AG08396 (cell line): ENCODE results near the gene PTTG2.

Source experiments
- DNase-seq: peaks from one replicate; pipeline ENCODE4 v3.0.0; 2012; ENCODE audit warnings: low spot score, mixed read lengths

The PTTG2 gene

GRCh38 chr4:37988670-37989069 is 28.5 kb downstream of the PTTG2 start:
- DNase-seq = no peak

GRCh38 chr4:37989398-37990260 is 29.4 kb downstream of the PTTG2 start:
- no peak for DNase-seq

DNA sequence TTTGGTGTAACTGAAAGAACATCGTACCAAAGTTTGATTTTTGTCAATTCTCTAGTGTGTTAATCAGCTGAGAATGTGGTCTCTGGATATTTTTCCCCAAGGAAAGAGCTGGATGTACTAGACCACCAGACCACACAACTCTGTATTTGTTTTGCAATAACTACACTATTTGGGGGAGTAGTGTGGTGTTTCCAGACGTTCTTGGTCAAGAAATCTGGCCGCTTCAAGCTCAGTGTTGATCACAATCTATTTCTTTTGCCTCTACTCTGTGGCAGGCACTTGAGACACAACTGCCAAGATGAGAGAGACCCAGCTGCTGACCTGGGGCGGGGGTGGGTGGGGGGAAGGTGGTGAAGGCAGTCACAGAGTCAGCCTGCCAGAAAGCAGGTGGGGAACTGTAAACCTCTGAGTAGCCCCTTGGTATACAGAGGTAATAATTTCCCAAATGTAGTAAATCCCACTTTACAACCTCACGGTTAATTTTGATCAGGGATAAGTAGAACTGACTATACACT is 30.6 kb downstream of the PTTG2 start:
- DNase-seq = no peak

DNA sequence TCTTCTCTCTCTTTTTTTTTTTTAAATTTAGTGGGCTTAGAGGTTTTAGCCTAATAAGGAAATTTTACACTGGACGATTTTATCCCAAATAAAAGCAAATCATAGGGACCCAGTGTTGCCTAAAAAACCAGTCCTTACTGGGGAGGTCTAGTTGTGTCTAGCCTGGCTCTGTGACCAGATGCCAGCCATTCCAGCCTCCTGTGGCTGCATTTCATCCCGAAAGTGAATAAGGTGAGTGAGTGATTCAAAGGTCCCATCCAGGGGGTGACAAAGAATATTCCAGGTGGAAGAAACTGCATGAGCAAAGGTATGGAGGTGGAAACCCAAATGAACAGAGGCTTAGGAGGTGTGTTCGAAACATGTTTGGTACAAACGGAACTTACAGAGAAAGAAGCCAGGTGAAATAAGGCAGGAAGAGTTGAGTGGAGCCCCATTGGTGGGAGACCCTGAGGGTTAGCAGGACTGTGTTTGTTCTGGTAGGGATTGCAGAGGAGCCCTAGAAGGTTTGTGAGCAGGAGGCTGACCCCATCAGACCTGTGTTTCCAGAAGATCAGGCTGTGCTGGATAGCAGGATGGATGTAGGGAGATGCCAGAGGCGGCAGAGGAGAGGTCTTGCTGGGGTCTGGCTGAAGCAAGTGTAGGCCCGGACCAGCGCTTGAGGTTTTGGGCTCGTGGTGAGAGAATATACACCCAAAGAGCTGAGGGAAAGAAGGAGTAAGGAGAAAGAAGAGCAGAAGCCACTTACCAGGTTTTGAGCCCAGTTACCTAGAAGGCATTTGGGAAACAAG is 31.6 kb downstream of the PTTG2 start:
- DNase-seq = no peak

GRCh38 chr4:37993806-37994205 is 33.6 kb downstream of the PTTG2 start:
- DNase-seq = no peak

DNA sequence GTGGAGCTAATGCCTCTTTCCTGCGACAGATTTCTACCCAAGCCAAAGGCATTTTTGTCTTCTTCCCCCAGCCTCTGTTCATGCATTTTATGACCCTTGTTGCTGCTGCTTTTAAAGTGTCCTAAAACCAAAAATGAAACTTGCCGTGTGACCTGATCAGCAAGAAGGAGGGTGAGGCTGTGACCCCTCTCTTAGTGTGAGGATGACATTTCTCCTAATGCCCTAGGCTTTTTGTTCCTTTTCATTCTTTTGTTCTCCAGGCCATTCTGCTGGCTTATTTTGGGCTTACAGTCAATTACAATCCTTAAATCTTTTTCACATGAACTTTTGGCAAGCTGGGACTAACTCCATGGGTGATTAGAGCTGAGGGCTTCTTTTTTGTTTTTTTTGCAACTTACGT is 34.4 kb downstream of the PTTG2 start:
- DNase-seq = no peak

- no peak for DNase-seq
Observed at GRCh38 chr4:37995299-37995821, 35.2 kb downstream of the PTTG2 start.

DNA sequence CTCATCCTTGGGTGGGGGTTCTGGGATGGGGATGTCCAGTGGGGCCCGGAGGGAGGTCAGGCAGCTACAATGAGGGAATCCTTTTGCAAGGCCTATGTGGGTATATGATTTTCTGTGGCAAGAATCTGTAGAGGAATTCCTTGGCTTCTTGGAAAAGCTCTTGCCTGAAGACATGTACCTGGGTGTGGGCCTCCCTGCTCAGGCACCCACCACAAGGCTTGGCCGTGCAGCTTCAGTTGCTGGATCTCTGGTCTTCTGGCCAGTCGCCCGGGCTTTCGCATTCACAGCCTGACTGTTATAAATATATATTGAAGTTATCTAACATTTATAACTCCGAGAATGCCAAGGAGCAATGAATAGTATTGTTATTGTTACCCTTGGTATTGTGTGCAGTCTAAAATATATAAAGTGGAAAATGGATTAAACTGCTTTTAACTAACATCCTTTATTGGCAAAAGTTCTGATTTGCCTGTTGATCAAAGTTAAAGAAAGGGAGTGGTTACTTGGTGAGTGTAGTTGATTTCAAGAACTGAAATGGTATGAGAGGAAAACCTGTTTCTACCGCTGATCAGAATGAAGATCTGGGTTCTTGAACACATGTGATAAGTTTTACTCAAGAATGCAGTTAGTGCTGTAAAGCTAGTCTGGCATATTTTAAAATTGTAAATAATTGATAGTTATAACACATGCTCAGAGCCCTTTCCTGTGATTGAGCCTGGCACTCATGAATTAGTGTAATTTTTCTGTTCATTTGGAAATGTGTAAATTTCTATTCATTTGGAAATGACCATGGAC is 36.0 kb downstream of the PTTG2 start:
- DNase-seq = no peak

- no peak for DNase-seq
Observed at GRCh38 chr4:37998226-37998625, 38.0 kb downstream of the PTTG2 start.

GRCh38 chr4:37999000-37999716 is 39.0 kb downstream of the PTTG2 start:
- DNase-seq = no peak

DNA sequence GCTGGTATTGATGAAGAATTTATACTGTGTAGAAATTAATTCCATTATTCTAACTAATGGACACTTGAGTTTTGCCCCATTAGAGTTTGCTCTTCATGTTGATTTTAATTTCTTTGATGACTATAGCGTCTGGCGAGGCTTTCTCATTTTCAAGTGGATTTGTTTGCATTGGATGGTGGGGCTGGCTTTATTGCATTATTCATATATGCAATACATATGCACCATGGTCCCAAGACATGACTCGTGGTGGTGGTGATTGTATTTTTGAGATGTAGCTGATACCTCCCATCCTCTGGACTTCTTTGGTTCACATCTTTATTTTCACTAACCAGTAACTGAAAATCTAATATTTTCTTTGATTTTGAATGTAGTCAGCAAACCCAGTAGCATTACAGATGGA is 39.8 kb downstream of the PTTG2 start:
- DNase-seq = no peak

DNA sequence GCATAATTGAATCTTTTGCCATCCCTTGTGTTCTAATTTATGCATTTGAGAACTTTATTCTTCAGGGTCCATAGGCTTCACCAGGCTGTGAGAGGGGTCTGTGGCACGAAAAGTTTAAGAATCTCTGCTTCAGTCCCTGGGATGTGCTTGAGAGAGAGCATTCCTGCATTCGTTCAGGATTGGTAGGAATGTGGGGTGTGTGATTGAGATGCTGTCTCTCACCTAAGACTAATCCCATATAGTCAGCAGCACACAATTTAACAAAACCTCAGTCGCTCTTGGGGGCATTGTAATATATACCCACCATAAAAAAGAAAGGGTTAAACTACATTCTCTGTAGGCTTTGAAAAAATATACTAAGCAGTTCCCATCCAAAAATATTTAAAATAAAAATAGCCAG is 41.7 kb downstream of the PTTG2 start:
- DNase-seq = no peak

GRCh38 chr4:38002451-38003071 is 42.4 kb downstream of the PTTG2 start:
- DNase-seq = no peak

GRCh38 chr4:38003102-38003501 is 42.9 kb downstream of the PTTG2 start:
- no peak for DNase-seq

GRCh38 chr4:38003628-38004027 is 43.4 kb downstream of the PTTG2 start:
- DNase-seq = no peak

DNA sequence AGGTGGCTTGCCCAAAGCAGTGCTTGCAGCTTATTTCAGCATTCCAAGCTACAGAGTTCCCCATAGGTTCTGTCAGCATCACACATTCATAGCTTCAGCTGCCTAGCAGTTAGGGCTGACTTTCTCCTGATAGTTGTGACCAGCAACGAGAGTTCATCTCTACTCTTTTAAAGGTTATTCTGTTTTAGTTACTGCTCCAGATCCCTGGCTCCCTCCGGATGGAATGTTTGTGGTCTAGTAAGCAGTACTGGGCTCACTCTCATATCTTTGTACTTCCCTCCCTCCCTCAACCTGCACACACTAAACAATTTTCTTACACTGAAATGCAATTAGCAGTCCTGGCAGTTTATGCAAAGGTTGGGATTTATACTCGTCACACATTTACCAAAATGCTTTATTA is 43.9 kb downstream of the PTTG2 start:
- peak; percentile 18 for DNase-seq

GRCh38 chr4:38004887-38005286 is 44.7 kb downstream of the PTTG2 start:
- DNase-seq = no peak

DNA sequence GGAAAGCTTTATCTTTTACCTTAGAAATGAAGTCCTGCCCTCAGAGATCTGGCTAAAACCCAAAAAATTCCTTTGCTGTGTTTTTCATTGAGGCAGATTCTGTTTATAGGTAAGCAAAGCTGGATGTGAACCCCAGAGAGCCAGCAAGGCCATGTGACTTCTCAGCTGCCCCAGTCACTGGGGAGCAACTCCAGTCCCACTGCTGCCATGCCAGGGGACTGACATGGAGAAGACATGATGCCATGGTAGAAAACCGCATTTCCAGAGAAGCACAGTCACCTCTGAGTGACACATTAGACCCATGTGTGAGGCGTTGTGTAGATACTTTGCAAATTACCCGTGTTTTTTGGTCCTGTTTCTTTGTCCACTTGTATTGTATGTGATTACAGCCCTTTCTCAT is 45.4 kb downstream of the PTTG2 start:
- no peak for DNase-seq

DNA sequence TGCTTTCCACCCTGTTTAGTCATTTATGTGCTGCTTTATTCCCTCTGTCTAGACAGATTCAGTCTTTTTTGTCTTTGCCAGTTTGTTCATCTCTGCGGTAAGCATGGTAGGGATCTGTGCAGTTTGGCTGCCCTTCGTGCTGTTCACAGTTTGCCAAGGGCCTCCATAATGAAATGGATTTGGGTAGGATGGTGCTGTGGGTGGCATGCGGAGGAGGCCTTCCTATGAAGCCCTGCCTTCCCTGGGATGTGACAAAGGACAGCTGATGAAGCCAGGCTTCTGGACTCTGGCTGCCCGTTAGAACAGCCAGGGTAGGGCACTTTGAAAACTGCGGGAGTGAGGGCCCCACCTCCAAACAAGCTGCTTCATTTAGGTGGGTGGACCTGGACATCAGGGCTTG is 47.4 kb downstream of the PTTG2 start:
- DNase-seq = no peak

GRCh38 chr4:38008571-38009021 is 48.4 kb downstream of the PTTG2 start:
- no peak for DNase-seq

- no peak for DNase-seq
Observed at GRCh38 chr4:38009421-38009820, 49.2 kb downstream of the PTTG2 start.
